Kidney glomerular epithelial cell (primary cell): ENCODE results near the gene RHOJ.

Experiments used
- DNase-seq: peaks from one replicate; lab custom pipeline; 2025; lab: John Stamatoyannopoulos, UW

RHOJ gene

DNA sequence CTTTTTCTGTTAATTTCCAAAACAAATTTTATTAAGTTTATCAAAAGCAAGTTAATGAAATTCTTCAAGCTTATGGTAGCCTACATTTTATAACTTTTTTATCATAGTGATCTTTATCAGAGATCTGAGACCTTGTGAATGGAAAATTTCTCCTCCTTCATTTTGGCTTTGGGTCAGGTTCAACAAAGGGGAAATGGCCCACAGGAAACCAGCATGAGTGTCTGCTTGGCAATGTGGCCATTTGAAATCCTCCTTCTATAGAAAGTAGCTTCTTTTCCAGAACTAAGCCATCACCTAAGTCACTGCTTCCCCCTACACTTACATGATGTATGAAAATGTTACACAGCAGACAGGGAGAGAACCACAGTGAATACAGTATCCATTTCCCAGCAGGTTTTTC lies 1.6 kb downstream of the RHOJ start:
- DNase-seq: no peak

DNA sequence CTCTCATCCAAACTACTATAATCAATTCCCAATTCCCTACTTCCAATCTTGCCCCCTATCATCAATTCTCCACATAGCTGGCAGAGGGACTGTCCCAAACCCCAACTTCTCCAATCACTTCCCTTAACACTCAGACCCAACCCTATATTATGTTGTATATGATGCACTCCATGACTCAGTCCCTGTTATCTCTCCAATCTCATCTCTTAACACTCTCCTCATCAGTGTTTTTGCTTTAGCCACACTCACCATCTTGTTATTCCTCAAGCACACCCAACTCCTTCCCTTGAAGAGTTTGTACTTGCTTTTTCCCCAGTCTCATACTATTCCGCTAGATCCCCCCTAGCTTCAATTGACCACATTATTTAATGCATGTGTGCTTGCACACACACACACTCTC lies 4.9 kb downstream of the RHOJ start:
- no peak for DNase-seq

GRCh38 chr14:63210812-63211211 lies 6.6 kb downstream of the RHOJ start:
- no peak for DNase-seq

GRCh38 chr14:63212209-63212608 lies 8.0 kb downstream of the RHOJ start:
- DNase-seq: no peak

GRCh38 chr14:63212776-63213500 lies 8.7 kb downstream of the RHOJ start:
- DNase-seq: no peak

- no peak for DNase-seq
Measured at GRCh38 chr14:63214417-63215196, 10.4 kb downstream of the RHOJ start.

GRCh38 chr14:63220526-63220925 lies 16.3 kb downstream of the RHOJ start:
- no peak for DNase-seq

- DNase-seq: no peak
Measured at GRCh38 chr14:63223596-63223995, 19.4 kb downstream of the RHOJ start.

- no peak for DNase-seq
Measured at GRCh38 chr14:63224196-63224595, 20.0 kb downstream of the RHOJ start.

DNA sequence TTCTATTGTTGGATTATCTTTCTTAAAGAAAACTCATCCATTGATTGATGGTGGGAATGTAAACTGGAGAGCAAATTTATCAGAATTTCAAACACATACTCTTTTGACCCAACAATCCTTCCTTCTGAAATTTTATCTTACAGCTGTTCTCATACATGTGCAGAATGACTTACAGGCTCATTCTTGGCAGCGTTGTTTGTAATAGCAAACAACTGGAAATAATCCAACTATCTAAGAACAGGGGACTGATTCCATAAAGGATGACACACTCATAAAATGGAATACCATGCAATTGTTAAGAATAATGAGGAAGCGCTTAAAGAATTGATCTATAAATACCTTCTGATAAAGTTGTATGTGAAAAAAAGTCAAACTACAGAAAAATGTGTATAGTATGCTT lies 24.0 kb downstream of the RHOJ start:
- no peak for DNase-seq

DNA sequence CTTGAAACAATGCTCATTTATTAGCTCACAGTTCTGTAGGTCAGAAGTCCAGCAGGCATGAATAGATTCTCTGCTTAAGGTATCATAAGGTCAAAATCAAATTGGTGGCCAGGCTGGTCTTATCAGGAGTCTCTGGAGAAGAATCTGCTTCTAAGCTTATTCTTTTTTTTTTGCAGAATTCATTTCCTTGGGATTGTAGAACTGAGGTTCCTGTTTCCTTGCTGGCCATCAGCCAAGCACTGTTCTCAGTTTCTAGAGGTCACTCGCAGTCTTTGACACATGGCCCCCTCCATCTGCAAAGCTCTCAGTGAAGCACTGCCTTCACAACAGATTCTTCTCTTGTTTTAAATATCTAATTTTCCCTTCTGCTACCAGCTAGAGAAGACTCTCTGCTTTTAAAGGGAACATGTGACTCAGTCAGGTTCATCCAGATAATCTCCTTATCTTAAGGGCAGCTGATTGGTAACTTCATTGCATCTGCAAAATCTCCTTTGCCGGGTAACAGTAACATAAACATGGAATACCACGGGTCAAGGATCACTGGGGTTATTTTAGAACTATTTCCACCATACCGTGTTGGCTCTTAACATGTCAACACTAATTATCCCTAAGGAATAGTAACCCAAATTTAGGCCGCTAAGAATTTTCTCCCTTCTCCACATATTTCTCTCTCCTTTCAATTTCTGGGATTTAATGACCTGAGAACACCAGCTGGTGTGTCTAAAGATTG lies 25.3 kb downstream of the RHOJ start:
- DNase-seq: no peak

GRCh38 chr14:63231766-63232165 lies 27.5 kb downstream of the RHOJ start:
- no peak for DNase-seq

GRCh38 chr14:63237791-63238190 lies 33.5 kb downstream of the RHOJ start:
- DNase-seq: no peak

GRCh38 chr14:63240221-63240620 lies 36.0 kb downstream of the RHOJ start:
- DNase-seq: no peak

DNA sequence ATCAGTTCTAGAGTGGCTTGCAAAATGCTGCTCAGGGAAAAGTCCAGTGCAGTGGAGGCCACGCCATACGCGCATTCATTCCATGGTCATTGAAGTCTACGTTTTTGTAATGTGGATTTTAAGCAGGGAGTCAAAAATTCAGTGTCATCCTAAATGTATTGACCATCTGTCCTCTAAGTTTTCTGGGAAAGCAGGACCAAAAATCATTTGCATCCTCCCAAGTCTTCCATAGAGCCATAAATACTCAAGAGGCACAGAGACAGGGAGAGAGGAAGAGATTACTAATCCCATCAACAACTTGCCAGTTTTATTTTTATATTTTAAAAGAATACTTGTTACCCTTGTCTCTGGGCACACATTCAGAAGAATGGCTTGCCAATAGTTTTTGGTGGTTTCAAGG lies 36.9 kb downstream of the RHOJ start:
- DNase-seq: no peak

- no peak for DNase-seq
Measured at GRCh38 chr14:63243646-63244045, 39.4 kb downstream of the RHOJ start.

GRCh38 chr14:63245893-63246292 lies 41.6 kb downstream of the RHOJ start:
- DNase-seq: no peak

DNA sequence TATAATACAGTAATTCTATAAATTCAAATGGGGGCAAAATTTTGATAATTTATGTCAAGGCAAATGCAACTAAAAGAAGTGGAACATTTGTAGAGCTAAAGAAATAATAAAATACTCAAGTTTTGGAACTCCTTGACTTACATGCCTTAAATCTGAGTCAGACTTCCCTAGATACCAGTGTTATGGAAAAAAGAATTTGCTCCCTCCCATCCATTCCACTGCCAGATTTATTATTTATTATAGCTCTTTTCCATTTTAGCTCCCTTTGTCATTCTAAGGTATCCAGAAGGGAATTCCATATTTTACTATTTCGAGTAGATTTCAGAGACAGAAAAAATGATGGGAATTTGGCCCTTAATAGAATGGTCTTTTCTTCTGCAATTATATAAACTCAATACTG lies 44.0 kb downstream of the RHOJ start:
- DNase-seq: peak; percentile 3

DNA sequence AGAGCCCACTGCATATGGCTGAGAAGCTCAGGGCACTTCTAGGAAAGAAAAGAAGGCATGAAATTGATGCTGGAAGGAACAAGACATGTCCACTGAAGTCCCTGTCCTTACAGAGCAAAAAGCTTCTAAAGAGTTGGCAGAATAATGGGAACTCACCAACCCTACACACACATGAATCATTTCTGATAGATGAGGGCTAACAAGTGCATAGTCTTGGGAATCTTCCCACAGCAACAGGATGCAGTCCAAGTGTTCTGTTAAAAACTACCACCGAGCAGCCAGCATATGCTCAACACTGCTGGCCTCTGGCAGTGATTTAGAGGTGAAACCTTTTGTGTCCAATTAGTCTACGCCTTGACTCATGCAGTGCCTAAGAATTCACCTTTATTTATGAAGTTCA lies 44.8 kb downstream of the RHOJ start:
- no peak for DNase-seq

GRCh38 chr14:63257299-63257698 lies 53.1 kb downstream of the RHOJ start:
- DNase-seq: no peak

GRCh38 chr14:63262446-63262845 lies 58.2 kb downstream of the RHOJ start:
- DNase-seq: no peak

- no peak for DNase-seq
Measured at GRCh38 chr14:63266106-63266505, 61.9 kb downstream of the RHOJ start.

DNA sequence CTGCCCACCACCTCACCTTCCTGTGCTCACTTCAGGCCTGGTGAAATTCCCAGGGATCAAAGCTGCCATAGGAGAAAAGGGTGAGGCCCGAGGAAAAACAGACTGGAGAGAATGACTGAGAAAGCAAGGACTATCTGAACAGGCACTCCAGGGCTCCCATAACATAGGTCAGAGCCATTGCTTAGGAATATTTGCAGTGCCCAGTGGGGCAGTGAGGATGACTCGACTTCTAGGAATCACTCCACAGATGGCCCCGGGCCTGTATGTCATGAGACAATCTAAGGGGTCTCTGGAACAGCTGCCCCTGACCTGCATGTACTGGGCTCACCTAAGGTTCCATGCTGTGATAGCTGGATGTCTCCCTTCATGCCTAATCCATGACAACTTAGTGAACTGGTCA lies 62.9 kb downstream of the RHOJ start:
- DNase-seq: no peak
